HG02678 (cell line): ENCODE measurements around the gene SLMAP.
"Not testable (repeated sequence)": the region's sequence is repeated elsewhere in the genome, so short reads cannot be mapped to it uniquely, and the experiment has no call there.

Experiments used
- ATAC-seq: cut with Tn5 transposase; IDR thresholded peaks from one replicate; pipeline ENCODE4 v1.9.1; 2021; ENCODE audit warnings: mild to moderate bottlenecking, moderate library complexity; ENCODE audit not compliant: unreplicated experiment

The SLMAP gene

DNA sequence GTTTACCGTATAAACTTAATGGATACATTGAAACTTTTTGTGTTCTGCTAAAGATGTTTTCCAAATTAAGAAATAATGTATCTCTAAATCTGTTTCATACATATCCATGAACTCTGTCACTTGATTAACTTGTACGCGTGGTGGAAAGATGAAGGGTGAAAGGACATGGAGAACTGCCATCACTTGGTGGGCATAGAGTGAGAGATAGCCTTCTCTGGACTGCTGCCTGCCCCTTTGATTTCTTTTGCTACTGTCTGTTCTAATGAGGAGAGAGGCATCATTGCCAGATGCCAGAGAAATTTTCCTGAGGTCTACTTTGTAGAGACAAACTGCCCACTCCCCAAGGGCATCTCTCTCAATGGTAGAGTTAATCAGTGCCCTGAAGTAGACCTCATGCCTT lies 120.5 kb downstream of the SLMAP start:
- no peak for ATAC-seq

DNA sequence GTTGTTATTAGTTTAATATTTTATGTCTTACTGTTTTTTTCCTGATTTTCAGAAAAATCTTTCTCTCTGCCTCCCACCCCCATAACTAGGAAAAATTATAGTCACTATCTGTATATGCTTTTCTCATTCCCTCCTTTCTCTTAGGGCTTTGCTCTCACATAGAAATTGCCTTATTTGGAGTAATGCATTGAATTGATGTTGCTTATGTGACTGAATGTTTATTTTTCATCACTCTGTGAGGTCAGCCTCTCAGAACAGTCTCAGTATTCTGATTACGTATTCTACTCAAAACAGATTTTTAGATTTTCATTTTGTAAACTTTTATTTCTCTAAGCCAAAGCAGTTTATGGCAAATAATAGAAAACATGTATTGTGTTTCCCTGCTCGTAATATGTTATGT lies 121.0 kb downstream of the SLMAP start:
- ATAC-seq, result no peak

DNA sequence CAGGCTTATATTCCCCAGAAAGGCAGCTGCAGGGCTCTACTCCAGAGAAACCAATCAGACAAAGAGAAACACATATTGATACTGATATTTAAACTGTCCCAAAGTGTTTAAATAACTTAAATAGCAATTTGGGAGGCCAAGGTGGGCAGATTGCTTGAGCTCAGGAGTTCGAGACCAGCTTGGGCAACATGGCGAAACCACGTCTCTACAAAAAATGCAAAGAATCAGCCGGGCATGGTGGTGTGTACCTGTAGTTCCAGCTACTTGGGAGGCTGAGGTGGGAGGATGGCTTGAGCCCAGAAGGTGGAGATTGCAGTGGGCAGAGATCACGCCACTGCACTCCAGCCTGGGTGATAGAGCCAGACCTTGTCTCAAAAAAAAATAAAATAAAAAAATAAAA lies 128.3 kb downstream of the SLMAP start:
- ATAC-seq, result not testable (repeated sequence)

DNA sequence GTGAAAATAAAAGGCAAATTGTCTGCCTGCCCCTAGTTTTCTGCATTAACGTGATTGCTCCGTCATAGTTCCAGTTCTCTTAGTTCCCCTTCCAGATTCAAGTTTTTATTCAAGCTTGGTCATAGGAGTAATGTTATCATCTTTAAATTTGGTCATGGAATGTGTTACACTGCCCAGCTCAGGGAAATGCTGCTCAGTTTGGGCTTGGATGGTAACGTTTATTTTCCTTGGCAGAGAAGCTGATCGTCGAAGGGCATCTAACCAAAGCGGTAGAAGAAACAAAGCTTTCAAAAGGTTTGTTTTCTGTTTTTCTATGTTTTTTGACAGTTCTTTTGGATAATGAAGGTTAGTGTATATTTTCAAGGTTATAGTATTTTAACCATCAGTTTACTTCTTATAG lies 133.7 kb downstream of the SLMAP start:
- no peak for ATAC-seq

DNA sequence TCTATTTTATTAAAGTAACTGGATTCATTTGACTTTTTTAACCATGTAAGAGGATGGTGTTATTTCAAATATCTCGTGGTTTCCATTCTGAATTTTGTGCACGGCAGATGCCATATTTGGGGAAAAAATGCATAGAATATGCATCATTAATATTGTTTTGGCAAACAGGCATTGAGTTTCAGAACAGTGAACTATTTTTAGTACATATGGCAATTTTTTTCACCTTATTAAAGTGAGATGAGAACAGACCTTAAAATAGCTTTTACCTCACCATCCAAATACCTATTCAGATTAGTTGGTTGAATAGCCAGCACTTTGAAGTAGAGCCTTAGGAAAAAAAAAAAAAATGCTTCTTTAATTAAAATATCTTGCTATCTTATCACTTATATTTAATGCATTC lies 134.8 kb downstream of the SLMAP start:
- no peak for ATAC-seq

DNA sequence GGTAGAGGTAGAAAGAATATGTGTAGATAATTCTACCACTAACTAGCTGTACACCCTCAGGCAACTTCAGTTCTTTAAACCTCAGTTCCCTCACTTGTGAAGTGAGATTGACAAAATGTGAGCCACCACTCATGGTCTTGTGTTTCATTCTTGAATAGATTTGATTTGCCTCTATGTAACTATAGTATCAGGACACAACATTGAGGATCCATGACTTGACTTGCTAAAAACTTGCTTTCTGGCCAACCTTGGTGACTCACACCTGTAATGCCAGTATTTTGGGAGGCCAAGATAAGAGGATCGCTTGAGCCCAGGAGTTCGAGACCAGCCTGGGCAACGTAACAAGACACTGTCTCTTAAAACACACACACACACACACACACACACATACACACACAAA lies 136.3 kb downstream of the SLMAP start:
- ATAC-seq, result no peak

DNA sequence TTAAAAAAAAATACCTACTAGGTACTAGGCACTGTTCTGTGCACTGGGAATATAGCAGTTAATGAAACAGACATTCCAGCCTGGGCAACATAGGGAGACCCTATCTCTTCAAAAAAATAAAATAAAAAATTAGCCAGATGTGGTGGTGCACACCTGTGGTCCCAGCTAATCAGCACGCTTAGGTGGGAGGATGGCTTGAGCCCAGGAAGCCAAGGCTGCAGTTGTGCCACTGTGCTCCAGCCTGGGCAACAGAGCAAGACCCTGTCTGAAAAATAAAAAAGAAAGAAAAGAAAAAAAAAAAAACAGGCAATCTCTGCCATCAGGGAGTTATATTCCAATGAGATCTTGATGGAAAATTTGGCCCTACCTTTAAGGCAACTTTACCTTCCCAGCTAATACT lies 137.0 kb downstream of the SLMAP start:
- ATAC-seq, result no peak

DNA sequence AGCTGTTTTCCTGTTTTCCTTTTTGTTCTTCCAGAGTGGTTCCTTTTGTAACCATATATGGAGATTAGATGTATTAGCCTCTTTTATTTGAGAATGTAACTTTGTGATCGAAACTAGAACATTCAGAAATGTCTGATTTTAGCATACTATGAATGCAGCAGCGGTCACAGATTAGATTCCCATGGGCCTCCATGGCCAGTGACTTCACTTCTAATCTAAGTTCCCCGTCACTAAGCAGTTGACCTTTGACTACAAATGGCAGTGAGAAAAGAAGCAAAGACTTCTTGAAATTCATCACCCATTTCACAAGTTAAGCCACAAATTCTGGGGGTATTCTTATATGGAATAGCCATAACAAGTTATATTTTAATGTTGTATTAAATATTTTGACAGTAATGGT lies 137.6 kb downstream of the SLMAP start:
- ATAC-seq, result no peak

DNA sequence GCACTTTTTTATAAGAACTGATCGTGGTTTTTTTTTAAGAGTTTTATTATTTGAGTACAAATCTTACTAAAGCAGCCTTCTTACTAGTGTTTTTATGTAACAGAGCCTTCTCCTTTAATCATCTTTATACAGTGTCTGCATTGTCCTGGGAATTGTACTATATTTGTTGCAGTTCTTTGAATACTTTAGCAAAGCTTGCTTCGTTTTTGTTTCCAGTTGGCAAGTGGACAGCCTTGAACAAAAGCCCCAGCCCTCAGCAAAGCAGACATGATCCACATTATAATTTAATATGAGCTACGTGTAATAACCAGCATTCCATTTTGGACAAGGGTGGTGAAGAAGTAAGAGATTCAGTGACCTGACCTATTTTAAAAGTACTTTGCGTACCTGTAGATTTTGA lies 139.9 kb downstream of the SLMAP start:
- no peak for ATAC-seq

DNA sequence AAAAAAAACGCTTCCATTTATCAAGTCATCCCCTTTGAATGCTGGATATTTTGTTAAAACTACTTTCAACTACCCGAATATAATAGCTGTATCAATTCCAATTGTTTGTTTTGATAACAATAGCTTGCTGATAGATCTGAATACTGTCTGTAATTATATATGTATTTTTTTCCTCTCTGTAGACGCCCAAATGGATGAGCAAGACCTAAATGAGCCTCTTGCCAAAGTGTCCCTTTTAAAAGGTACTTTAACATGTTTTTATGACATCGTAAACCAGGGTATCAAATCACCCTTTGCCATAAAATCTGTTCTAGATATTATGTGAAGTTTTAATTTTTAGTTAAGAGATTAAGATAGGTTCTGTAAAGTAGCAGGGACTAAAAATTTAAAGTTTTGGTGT lies 140.6 kb downstream of the SLMAP start:
- ATAC-seq, result no peak

DNA sequence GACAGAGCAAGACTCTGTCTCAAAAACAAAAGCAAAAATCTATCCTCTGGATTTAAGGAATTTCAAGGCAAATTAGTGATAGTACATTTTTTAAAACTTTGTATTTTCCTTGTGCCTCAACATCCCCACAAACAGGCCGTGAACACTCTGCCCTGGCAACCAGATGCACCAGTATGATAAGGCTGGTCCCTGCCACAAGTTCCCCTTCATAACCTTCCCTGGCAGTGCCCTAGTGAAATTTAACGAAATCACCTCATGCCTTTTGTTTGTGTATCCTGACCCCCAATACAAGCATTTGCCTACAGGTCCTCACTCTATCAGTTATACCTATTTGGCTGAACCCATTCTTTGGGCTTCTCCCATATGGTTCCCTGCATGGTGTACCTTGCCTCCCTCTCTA lies 144.7 kb downstream of the SLMAP start:
- no peak for ATAC-seq

DNA sequence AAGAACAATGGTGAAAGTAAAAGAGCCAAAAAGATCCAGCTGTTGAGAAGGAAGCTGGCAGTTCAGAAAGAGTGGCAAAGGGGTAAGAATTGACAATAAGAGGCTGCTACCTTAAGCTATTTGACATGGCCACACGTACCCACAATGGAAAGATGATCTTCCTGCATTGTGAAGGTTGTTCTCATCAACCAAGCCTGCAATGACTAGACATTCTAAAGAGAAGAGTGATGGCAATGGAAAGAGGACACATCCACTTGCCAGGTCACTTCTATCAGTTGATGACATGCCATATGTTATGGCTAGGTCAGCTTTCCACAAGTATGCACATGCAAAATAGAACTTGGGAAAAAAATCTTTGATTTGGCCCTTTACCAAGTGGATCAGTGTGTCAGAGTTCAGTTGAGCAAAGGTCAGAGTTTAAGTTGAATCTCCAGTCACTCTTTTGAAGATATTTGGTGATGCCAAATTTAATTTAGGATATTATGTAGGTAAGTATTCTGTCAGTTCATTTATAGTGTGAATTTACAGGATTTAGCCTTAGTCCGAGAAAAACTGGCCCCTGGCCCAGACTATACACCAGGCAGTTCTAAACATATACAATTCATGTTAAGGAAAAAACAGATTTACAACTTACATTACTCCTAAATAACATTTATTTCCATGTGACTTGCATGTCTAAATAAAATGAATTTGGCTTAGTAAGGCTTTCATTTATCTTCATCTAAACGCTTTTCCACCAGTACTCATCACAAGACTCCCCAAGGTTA lies 147.2 kb downstream of the SLMAP start:
- no peak for ATAC-seq

DNA sequence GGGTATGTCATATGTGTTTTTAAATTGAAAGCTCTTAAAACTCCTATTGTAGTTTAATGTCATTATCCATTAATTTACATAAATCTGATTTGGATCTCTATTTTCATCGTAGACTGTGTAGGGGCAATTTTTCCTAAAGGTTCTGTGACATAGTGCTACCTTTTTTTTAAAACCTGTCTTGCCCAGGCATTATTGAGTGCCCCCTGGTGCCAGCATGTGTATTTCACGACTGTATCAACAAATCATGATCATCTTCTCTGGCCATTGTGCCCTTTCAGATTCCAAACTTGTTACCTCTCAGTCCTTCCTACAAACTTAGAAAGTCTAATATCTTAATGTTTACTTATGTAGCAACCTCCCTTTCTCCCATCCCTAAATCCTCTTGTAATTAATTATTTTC lies 154.9 kb downstream of the SLMAP start:
- no peak for ATAC-seq

DNA sequence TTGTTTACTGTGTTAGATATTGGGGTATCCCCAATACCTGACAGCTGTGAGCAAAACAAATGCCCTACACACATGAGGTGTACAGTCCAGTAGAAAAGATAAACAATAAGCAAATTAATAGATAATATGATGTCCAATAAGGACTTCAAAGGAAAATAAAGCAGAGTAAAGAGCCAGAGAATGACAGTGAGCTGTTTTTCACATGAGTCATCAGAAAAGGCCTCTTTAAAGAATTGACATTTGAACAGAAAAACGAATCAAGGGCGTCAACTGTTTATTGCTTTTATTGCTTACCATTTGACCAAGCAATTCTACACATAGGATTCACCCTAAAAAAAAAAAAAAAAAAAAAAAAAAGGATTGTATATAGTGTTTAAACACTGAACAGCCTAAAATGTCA lies 155.5 kb downstream of the SLMAP start:
- no peak for ATAC-seq

DNA sequence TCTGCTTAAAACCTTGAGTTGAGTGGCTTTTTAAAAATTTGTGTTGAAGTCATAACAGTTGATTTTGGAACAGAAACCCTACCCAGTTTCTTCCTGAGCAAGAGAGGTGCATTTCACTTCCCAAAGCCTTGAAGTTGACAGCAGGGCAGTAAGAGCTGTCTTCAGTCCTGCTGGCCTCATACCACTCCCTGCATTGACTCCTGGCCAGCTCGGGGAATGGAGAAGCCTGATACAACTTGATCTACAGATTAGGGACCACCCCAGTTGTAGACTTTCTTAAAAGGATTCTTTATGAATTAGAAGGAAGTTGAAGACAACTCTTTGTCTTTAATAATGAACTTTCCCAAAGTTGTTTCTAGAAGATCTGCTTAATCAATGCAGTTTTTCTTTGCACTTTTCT lies 161.5 kb downstream of the SLMAP start:
- no peak for ATAC-seq

DNA sequence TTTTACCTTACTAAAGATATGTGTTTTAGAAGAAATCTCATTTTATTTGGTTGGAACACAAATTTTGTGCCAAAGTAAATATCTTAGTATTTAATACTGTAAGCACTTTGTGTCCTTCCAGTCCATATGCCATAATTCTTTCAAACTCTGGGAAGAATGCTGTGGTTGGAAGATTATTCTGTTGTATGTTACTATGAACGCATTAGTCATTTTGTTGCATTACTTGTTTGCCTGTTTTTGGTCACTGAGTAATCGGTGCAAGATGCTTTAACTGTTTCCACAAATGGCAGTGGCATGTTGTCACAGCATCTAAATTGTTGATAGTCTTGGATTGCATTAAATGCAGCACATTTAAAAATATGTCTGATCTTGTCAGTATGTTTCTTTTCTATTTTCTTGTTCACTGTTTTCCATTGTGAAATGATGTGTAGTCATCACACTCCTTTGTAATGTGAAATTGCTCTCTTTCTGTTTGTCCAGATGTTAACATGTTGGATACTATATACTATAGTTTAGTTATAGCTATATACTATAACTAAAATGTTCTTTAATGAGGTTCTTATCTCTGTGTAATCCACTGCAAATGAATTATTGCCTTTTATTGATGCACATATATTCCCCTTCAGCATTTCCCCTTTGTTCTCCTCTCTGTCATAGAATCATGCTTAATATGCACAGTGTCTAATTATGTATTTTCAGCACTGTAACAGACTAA lies 162.2 kb downstream of the SLMAP start:
- no peak for ATAC-seq

DNA sequence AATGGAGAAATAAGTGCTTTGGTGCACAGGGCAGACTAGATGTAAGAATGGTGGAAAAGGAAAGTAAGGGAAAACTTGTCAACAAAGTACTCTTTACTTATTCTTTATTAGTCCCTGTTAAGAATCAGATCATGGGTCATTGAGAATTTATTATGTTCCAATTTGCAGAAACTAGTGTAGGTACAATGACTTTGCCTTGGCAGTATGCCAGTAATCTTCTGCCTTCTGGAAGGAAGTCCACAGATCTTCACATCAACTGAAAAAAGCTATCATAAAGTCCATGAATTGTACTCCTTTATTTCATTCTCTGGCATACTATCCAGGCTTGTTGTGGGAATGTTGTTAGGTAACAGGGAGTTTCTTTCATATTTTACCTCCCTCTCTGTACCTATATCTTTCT lies 163.9 kb downstream of the SLMAP start:
- ATAC-seq, result no peak

DNA sequence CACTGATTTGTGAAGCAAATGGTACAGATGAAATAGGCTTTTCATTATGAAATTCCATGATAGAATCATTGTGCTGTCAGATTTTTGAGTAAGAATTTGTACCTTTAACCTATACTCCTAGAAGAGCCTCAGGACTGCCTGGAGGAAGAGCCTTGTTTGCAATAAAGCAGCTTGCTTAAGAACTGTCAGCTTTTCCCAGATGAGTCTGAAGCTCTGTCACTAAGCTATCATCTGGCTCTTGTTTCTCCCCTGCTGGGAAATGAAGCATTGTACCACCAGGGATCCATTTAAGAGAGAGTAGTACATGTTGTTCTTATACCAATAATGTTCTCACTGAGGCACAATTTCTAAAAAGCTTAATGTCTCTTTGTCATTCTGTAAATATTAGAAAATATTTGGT lies 167.0 kb downstream of the SLMAP start:
- no peak for ATAC-seq

DNA sequence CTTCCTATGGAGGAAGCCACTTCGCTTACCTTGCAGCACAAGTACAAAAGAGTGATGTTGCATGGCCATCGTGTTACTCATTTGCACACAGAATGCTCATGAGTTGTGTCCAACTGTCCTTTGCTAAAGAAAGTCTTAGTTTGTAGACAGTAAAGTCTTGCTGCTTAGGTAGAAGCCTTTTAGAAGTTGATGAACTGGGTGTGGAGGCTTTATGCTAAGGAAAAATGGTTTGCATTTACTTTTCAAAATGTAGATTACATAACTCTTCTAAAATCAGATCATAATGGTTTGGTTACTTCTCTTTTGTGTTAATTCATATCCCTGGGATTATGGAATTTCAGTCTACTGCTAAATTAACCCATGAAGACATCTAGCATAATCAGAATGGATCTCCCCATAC lies 167.6 kb downstream of the SLMAP start:
- ATAC-seq, result no peak

DNA sequence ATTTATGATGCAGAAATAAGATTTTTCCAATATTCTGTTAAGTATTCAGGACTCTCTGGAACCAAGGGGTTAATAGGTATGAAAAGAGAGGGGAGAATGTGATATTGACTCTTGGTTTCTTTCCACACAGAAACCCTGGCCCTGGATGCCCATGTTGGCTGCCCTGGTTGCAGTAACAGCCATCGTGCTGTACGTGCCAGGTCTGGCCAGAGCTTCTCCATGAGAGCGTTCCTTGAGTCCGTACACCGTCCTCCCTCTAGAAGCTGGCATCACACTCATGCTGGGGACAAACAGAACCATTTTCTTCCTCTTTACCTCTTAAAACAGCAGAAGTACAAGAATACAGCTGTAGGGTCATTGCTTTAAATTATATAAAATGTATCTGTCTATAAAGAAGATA lies 171.1 kb downstream of the SLMAP start:
- ATAC-seq, result no peak

DNA sequence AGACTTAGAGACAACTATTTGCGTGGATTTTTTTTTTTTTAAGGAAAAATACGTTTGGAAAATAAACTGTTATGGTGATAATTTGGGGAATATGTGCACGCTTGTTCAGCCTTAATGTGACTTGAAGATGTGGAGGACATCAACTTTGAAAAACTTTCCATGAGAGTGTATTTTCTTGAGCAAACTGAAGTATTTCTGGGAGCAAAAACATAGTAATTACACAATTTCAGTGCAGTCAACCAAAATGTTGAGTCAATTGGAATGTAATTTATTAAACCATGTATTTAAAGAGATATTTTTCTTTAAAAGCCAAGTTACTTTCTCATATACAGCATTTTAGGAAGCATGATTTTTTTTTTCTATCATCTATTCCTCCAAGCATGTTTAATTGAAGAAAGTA lies 171.8 kb downstream of the SLMAP start:
- ATAC-seq, result no peak

DNA sequence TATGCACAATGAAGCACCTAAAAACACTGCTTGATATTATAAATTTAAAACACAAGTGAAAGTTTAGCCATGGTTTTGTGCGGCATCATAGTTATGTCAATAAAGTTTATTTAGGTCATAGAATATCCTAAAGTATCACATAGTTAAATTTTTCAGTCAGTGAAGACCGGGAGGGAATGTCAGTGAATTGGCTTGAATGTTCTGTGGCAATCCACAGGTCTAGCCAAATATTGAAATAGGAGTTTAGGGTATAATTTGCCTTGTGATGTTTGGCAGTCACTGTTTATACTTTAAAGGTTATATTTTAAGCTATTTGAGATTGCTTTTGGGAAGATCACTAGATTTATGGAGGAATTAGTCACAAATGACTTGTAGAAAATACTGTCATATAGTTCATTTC lies 172.4 kb downstream of the SLMAP start:
- ATAC-seq, result no peak

DNA sequence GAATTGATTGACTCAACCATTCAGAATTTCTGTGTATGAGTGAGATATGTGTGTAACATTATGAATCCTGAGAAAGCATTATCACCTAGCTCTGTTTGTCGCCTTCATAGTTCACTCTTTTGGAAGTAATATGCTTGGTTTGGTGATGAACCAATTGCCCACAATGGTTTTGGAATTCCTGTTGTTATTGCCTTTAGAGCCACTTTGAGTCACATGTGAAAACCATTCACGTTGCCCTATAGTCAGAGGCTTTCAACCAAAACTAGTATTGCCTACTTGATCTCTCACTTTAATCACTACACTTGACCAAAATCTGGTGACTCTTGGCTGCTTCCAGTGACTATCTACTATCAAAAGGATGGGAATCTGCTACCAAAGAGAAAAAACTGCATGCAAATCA lies 173.9 kb downstream of the SLMAP start:
- ATAC-seq, result no peak
